Measurements from ENCODE around the gene FAF2. TPM values are rescaled to one million over a fixed set of nuclear protein-coding genes. Genes with fewer than 3 reads are reported as not detected.

FAF2 gene
- total RNA-seq, 1 experiment from 2014 or later: 59.7 TPM

DNA sequence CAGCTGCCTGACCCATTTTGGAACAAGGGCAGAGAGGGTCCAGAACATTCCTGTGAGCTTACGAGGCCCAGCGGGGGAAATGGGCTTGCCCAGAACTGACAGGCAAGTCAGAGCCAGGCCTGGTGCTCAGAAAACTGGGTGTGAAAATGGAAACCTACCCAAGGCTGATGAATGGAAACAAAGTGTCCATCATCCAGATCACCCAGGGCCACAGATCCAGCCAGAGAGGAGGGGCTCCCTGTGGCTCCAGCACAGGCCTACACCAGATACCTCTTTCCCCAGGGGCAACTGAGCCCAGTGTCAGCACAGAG is 35.0 kb upstream of the FAF2 start:
- H3K36me3 ChIP-seq (ENCODE audit: low read depth): peaks cover 8% of the 10 kb centered on the region; the same call in 1 of the 2 replicates

DNA sequence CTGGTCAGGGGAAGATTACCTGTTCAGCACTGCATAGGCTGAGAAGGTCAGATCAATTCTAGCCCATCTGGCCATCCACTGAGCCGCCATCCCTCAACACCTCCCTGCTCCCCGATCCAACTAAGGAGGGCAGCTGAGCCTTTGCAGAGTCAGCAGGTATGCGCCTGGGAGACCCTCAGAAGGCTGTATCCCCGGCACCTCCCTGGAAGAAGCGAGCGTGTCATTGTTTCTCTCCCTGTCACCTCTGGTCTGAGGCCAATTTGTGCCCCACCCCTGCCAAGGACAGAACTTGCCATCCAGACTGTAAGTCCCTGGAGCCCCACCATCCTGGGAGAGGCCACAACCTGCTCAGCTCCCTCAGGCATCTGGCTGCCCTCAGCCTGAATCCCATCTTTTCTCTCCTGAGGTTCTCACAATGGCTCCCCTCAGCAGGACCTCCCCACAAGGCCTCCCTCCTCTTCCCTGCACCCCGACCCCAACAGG is 34.4 kb upstream of the FAF2 start:
- DNase-seq: peak in 1 of 2 experiments; percentile 24
- intact Hi-C loops (cut with micrococcal nuclease; ENCODE audit: unreplicated experiment): no loop called here
- no TSS peak for BruUV-seq (replicated peaks)
- Histone ChIP-seq H3K27ac (no peak overlapping the region), H3K36me3 (ENCODE audit: low read depth) (peaks cover 7% of the 10 kb centered on the region; the same call in 1 of the 2 replicates), H3K4me1 (replicated peaks; ENCODE audit: insufficient read depth) (peaks cover 71% of the 10 kb centered on the region), H3K27me3 (ENCODE audit: insufficient read depth, low read depth) (no peaks in the 10 kb centered on the region), H3K79me2 (ENCODE audit: low read depth) (peaks cover 56% of the 10 kb centered on the region), H4K20me1 (ENCODE audit: insufficient read depth) (peaks cover 37% of the 10 kb centered on the region), H3K4me3 (no peak overlapping the region), H3K9me3 (ENCODE audit: insufficient read depth, low read depth) (no peaks in the 10 kb centered on the region), H3K9me2 (ENCODE audit: insufficient read depth) (no peaks in the 10 kb centered on the region), H3F3A (ENCODE audit: insufficient read depth, low read depth) (peaks cover 61% of the 10 kb centered on the region), H2AFZ (no peak overlapping the region), H3K4me2 (peak overlapping the region; percentile 93)
- CTCF ChIA-PET: interaction anchor here (0.6 kb wide), 1 partner anchor 515 kb away, joined by 8 read pairs; no protein-coding TSS in a partner anchor
- POLR2A ChIA-PET (ENCODE audit: unreplicated experiment): no interaction called here
- TF ChIP-seq, protein P1, sequence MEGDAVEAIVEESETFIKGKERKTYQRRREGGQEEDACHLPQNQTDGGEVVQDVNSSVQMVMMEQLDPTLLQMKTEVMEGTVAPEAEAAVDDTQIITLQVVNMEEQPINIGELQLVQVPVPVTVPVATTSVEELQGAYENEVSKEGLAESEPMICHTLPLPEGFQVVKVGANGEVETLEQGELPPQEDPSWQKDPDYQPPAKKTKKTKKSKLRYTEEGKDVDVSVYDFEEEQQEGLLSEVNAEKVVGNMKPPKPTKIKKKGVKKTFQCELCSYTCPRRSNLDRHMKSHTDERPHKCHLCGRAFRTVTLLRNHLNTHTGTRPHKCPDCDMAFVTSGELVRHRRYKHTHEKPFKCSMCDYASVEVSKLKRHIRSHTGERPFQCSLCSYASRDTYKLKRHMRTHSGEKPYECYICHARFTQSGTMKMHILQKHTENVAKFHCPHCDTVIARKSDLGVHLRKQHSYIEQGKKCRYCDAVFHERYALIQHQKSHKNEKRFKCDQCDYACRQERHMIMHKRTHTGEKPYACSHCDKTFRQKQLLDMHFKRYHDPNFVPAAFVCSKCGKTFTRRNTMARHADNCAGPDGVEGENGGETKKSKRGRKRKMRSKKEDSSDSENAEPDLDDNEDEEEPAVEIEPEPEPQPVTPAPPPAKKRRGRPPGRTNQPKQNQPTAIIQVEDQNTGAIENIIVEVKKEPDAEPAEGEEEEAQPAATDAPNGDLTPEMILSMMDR (conservative IDR thresholded peaks at IDR 0.05): no peak
- TF ChIP-seq EZH2 (IDR thresholded peaks at IDR 0.05; ENCODE audit: low read depth): no peak

More for the DNA sequence above, 35.0 kb upstream of the FAF2 start:
- H4K20me1 ChIP-seq (ENCODE audit: insufficient read depth): peaks cover 37% of the 10 kb centered on the region
- H3K4me2 ChIP-seq: peak overlapping the region; percentile 93; the same call in 1 of the 2 replicates
- H3K79me2 ChIP-seq (ENCODE audit: low read depth): peaks cover 56% of the 10 kb centered on the region
- TF ChIP-seq, protein P1 (conservative IDR thresholded peaks at IDR 0.05): no peak
- TF ChIP-seq EZH2 (IDR thresholded peaks at IDR 0.05; ENCODE audit: low read depth): no peak
- no peak overlapping the region for H3K4me3 ChIP-seq
- BruUV-seq (replicated peaks): no TSS peak
- DNase-seq: peak in 1 of 2 experiments; percentile 34
- no peaks in the 10 kb centered on the region for H3K9me3 ChIP-seq (ENCODE audit: insufficient read depth, low read depth)
- H3K4me1 ChIP-seq (replicated peaks; ENCODE audit: insufficient read depth): peaks cover 68% of the 10 kb centered on the region
- H2AFZ ChIP-seq: no peak overlapping the region
- H3F3A ChIP-seq (ENCODE audit: insufficient read depth, low read depth): peaks cover 57% of the 10 kb centered on the region
- intact Hi-C loops (cut with micrococcal nuclease; ENCODE audit: unreplicated experiment): no loop called here
- CTCF ChIA-PET: no interaction called here
- POLR2A ChIA-PET (ENCODE audit: unreplicated experiment): no interaction called here
- no peak overlapping the region for H3K27ac ChIP-seq
- no peaks in the 10 kb centered on the region for H3K27me3 ChIP-seq (ENCODE audit: insufficient read depth, low read depth)
- no peaks in the 10 kb centered on the region for H3K9me2 ChIP-seq (ENCODE audit: insufficient read depth)

DNA sequence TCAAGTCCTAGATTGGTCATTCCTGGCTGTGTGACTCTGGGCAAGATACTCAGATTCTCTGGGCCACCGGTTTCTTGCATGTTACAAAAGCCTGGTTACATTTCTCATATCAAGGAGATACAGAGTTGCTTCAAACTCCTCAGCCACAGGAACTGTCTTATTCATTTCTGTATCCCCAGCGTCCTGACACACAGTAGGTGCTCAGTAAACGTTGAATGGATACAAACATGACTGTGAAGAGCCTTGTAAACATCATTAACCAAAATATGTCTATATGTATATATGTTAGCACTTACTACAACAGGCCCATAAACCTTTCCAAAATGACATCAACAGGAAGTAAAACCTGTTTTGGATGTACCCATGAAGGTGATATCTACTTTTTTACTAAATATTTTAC is 33.5 kb upstream of the FAF2 start:
- Histone ChIP-seq H3K9me3 (ENCODE audit: insufficient read depth, low read depth) (peaks cover under 1% of the 10 kb centered on the region; the same call in 1 of the 2 replicates), H3F3A (ENCODE audit: insufficient read depth, low read depth) (peaks cover 70% of the 10 kb centered on the region), H3K36me3 (ENCODE audit: low read depth) (peaks cover 3% of the 10 kb centered on the region; the same call in 1 of the 2 replicates), H3K79me2 (ENCODE audit: low read depth) (peaks cover 51% of the 10 kb centered on the region), H3K27me3 (ENCODE audit: insufficient read depth, low read depth) (no peaks in the 10 kb centered on the region), H2AFZ (no peak overlapping the region), H3K9me2 (ENCODE audit: insufficient read depth) (no peaks in the 10 kb centered on the region), H3K27ac (peak overlapping the region; percentile 83), H3K4me3 (peak overlapping the region; percentile 98), H3K4me2 (peak overlapping the region; percentile 93), H4K20me1 (ENCODE audit: insufficient read depth) (peaks cover 37% of the 10 kb centered on the region), H3K4me1 (replicated peaks; ENCODE audit: insufficient read depth) (peaks cover 81% of the 10 kb centered on the region)
- ChIA-PET POLR2A (ENCODE audit: unreplicated experiment) (no interaction called here), CTCF (interaction anchor here (0.6 to 0.7 kb wide), 2 partner anchors 66 to 561 kb away, joined by 4 read pairs; no protein-coding TSS in a partner anchor)
- BruUV-seq (replicated peaks): no TSS peak
- intact Hi-C loops (cut with micrococcal nuclease; ENCODE audit: unreplicated experiment): loop anchor here (5.0 kb wide), 2 partner anchors 83 to 408 kb away; no protein-coding TSS in a partner anchor
- peak in 1 of 2 experiments; percentile 50 for DNase-seq
- no peak for TF ChIP-seq EZH2 (IDR thresholded peaks at IDR 0.05; ENCODE audit: low read depth)
- TF ChIP-seq, protein P1 (conservative IDR thresholded peaks at IDR 0.05): no peak
